ENCODE results near the gene STXBP6.

DNA sequence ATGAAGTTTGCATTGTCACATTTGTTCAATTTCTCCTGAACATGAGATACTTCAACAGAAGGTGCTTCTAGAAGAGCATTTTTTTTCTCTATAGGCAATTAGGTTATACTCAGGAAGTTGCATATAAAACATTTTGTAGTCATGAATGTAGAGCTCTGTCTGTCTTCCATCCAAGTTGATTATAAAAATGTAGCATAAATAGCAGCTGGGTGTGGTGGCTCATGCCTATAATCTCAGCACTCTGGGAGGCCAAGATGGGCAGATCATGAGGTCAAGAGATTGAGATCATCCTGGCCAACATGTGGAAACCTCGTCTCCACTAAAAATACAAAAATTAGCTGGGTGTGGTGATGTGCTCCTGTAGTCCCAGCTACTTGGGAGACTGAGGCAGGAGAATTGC is 39.5 kb upstream of the STXBP6 start:
- TF ChIP-seq, protein P1, sequence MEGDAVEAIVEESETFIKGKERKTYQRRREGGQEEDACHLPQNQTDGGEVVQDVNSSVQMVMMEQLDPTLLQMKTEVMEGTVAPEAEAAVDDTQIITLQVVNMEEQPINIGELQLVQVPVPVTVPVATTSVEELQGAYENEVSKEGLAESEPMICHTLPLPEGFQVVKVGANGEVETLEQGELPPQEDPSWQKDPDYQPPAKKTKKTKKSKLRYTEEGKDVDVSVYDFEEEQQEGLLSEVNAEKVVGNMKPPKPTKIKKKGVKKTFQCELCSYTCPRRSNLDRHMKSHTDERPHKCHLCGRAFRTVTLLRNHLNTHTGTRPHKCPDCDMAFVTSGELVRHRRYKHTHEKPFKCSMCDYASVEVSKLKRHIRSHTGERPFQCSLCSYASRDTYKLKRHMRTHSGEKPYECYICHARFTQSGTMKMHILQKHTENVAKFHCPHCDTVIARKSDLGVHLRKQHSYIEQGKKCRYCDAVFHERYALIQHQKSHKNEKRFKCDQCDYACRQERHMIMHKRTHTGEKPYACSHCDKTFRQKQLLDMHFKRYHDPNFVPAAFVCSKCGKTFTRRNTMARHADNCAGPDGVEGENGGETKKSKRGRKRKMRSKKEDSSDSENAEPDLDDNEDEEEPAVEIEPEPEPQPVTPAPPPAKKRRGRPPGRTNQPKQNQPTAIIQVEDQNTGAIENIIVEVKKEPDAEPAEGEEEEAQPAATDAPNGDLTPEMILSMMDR (IDR thresholded peaks at IDR 0.05; ENCODE audit: insufficient read depth, low read depth, low read length), result no peak
- no peak for TF ChIP-seq EZH2 (IDR thresholded peaks at IDR 0.05; ENCODE audit: insufficient read depth, low read length)

All from astrocyte (in vitro differentiated cells and primary cell).